Stimulated activated CD8-positive, alpha-beta memory T cell treated with anti-CD3 and anti-CD28 coated beads, Interleukin-7, amount 100 ng/mL, for 24 hours (primary cell): ENCODE data around the gene FAM83G.
"Not testable (repeated sequence)": the region's sequence is repeated elsewhere in the genome, so short reads cannot be mapped to it uniquely, and the experiment has no call there.

Source experiments
- DNase-seq: peaks from one replicate; pipeline ENCODE4 v3.0.0-alpha.2; 2020; ENCODE audit warnings: low read depth

Gene FAM83G

GRCh38 chr17:18953231-18953728 lies 51.3 kb downstream of the FAM83G start:
- DNase-seq: no peak

DNA sequence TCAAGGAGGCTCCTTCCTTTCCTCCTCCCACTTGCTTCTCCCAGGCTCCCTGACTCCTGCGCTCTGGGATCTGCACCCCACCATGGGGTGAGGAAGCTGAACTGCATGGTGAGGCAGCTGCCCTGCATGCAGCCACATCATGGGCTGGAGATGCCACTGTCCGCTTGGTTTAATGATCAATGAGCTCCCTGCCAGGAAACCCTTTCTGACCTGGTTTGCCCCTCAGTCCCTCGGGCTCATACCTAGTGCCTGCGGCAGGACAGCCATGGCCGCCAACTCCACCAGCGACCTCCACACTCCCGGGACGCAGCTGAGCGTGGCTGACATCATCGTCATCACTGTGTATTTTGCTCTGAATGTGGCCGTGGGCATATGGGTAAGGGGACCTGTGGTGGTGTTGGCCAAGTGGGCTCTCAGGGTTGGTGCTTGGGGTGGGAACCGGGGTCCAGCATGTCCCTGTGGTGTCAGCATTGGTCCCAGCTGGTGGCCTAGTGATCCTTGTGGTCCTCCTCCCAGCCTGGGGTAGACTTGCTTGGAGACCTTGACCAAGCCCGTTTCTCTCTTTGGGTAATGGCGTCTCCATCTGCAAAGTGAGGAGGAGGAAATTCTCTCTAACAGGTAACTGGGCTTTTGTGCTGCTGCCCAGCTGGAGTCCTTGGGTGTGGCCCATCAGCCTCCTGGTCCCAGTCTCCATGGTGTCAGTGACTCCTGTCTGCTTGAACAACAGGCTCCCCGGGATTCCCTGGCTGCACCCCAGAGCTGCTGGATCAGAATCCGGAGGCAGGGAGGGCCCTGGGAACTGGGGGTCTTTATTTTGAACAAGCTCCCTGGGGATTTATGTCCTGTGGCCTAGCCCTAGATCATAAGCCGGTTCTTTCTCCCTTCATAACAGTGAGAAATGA lies 52.4 kb downstream of the FAM83G start, which contains the start of gene SLC5A10:
TSS of gene SLC5A10 (plus strand) at position 225 of the 902 bp plus-strand sequence. CDS start at position 266, 41 bp downstream.
- DNase-seq: no peak

DNA sequence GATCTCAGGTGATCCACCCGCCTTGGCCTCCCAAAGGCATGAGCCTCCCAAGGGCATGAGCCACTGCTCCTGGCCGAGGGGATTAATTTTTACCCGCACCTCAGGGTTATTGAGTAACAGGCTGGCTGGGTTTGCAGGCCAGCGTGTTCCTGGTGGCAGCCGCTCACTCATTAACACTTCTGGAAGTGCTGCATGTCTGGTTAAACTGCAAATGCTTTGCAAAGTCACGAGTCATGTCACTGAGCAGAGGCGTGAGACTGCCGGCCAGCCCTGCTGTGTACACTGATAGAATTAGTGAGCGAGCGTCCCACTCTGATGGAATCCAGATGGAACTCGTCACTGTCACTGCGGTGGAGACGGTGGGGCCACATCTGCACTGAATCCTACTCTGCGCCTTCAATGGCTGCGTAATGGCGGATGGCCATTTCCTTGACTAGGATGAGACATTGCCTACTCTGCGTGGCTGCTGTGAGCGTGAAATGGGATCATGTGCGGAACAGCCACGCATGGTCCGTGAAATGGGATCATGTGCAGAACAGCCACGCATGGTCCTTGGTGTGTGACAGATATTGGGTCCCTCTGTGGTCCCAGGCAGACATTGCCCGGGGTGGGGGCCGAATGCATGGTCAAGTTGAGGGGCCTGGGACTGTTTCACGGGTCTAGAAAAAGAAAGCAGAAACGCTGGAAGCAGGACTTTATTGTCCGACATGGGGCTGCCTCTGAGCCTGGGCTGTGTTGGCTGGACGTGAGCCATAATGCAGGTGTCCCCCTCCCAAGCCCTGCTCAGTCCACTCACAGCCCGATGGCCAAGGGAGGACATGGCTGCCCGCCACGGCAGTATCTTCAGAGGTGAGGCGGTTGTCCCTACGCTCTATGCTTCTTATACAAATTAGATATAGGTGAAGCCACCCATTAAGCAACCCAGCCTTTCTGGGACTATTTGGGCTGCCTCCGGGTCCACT lies 53.3 kb downstream of the FAM83G start:
- DNase-seq: no peak

GRCh38 chr17:18950346-18950745 lies 54.2 kb downstream of the FAM83G start:
- no peak for DNase-seq

GRCh38 chr17:18949566-18949965 lies 55.0 kb downstream of the FAM83G start:
- DNase-seq: no peak

GRCh38 chr17:18948476-18949006 lies 56.0 kb downstream of the FAM83G start:
- DNase-seq: no peak

- no peak for DNase-seq
Observed at GRCh38 chr17:18947866-18948265, 56.7 kb downstream of the FAM83G start.

DNA sequence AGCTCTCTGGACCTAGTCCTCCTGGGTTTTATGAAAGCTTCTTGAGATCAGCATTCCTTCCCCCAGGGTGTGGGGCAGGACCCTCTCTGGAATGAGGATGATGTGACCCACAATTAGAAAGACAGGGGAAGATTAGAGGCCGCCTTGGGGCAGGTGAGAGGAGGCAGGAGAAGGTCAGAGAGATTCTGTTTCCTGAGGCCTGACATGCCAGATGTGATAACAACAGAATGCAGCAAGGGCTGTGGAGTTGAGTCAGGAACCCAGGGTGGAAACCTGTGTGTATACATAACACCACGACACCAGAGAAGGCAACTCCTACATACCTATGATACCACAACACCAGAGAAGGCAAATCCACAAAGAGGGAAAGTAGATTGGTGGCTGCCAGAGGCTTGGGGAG lies 58.0 kb downstream of the FAM83G start:
- DNase-seq: no peak

- DNase-seq: no peak
Observed at GRCh38 chr17:18944646-18945045, 59.9 kb downstream of the FAM83G start.

DNA sequence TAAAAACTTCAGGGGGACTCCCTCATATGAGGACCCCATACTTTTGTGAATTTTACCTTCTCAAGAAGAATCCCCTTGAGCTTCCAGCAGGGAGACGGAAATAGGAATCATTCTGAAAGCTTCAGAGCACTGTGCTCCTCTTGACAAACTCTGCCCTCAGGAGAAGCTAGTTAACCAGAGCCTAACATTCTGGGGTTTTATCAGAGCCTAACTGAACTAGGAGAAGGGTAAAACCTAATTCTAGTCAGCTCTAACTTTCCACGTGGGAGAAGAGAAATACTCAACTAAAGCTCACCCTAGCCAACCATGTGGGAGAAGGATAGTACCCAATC lies 65.9 kb downstream of the FAM83G start:
- DNase-seq: no peak

DNA sequence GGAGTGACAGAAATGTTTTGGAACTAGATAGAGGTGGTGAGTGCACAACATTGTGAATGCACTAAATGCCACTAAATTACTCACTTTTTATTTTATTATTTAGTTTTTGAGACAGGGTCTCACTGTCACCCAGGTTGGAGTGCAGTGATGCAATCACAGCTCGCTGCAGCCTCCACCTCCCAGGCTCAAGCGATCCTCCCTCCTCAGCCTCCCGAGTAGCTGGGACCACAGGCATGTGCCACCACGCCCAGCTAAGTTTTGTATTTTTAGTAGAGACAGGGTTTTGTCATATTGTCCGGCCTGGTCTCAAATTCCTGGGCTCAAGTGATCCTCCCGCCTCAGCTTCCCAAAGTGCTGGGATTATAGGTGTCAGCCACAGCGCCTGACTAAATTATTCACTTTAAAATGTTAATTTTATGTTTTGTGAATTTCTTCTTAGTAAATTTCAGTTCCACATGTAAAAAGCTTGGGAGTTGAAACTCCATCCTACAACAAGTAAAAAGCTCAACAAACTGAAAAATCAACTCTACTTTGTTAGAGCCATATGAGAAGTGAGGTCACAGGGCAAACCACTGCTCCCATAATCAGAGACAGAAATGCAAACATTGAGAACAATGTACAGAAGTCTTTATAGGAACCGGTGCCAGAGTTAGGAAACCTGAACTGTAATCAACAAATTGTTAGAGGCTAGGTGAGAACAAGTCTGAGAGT lies 66.4 kb downstream of the FAM83G start:
- no peak for DNase-seq

GRCh38 chr17:18933102-18934058 lies 71.2 kb downstream of the FAM83G start:
- DNase-seq: no peak

DNA sequence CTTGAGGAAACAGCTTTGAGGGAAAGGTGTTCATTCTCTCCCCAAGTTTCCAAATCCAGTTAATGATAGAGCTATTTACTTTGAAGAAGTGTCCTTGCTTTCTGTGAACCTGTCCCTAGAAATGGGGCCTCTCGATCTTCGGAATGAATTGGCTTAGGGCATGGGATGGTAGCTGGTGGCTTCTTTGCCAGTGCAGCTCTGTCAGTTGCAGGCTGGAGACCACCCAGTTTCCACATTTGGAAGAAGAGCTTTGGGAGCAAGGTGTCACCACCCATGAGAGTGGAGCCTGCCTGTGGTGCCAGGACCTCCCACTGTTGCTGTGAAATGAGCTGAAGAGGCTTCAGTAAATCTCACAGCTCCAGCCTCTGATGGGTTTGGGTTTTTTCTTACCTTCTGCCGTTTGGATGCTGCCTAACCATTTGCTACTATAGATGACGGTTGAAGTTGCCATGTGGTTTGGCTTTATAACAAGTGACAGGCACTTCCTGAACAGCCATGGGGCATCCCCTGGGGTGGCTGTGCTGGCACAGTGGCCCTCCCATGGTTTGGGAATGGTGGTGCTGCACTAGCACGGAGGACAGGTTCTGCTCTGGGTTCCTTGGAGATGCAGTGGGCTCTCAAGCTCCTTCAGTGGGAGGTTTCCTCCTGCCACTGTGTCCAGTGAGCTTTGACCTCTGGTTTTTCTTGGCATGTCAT lies 72.1 kb downstream of the FAM83G start:
- no peak for DNase-seq

- DNase-seq: no peak
Observed at GRCh38 chr17:18928628-18929125, 75.9 kb downstream of the FAM83G start.

GRCh38 chr17:18925187-18925586 lies 79.4 kb downstream of the FAM83G start:
- DNase-seq: no peak

DNA sequence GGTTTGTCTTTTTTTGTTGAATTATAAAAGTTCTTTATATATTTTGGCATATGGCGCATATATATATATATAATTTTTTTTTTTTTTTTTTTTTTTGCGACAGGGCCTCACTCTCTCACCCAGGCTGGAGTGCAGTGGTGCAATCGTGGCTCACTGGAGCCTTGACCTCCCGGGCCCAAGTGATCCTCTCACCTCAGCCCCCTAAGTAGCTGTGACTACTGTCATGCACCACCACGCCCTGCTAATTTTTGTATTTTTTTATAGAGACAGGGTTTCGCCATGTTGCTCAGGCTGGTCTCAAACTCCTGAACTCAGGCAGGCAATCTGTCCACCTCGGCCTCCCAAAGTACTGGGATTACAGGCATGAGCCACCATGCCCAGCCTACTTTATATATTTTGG lies 82.0 kb downstream of the FAM83G start:
- DNase-seq: not testable (repeated sequence)

GRCh38 chr17:18921912-18922451 lies 82.6 kb downstream of the FAM83G start:
- no peak for DNase-seq

DNA sequence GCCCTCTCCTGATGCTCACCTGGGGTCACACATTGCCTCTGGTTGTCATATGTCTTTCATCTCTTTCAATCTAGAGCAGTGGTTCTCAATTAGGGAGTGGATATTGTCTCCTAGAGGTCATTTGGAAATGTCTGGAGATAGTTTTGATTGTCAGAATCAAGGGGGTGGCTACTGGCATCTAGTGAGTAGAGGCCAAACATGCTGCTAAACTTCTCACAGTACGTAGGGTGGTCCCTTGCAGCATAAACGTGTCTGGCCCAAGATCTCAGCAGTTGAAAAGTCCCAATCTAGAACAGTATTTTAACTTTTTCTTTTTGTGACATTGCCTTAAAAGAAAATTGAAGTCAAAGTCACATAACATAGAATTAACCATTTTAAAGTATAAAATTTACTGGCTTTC lies 83.1 kb downstream of the FAM83G start:
- no peak for DNase-seq

DNA sequence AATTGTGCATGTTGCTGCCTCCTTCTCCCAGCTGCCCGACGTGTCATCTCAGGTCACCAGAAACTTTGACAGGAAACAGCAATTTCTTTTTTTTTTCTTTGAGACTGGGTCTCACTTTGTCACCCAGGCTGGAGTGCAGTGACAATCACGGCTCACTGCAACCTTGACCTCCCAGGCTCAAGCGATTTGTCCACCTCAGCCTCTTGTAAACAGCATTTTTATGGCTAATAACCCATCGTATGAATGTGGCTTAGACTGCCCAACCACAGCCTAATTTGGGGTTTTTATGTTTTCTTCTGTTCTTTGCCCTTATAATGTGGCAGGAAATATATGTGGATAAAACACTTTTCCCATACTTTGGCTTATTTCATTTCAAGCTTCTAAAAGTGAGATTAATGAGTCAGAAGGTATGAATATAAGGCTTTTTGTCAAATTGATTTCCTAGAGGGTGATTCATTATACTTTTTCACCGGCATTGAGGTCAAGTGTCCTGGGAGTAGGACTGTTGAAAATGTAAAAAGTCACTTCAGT lies 83.6 kb downstream of the FAM83G start:
- DNase-seq: no peak
